ENCODE data around the gene LZTS3.
"Not testable (repeated sequence)": the region's sequence is repeated elsewhere in the genome, so short reads cannot be mapped to it uniquely, and the experiment has no call there.

Gene LZTS3

GRCh38 chr20:3192226-3193015 lies 19.1 kb upstream of the LZTS3 start:
- no peak for DNase-seq (ENCODE audit: low read depth)

- DNase-seq (ENCODE audit: low read depth) = no peak
Measured at GRCh38 chr20:3190681-3191111, 17.3 kb upstream of the LZTS3 start.

- DNase-seq (ENCODE audit: low read depth) = no peak
Measured at GRCh38 chr20:3189561-3190131, 16.3 kb upstream of the LZTS3 start.

GRCh38 chr20:3188823-3189413 lies 15.6 kb upstream of the LZTS3 start:
- DNase-seq (ENCODE audit: low read depth) = no peak

GRCh38 chr20:3187861-3188260 lies 14.5 kb upstream of the LZTS3 start:
- DNase-seq (ENCODE audit: low read depth) = not testable (repeated sequence)

- DNase-seq (ENCODE audit: low read depth) = no peak
Measured at GRCh38 chr20:3183896-3184612, 10.7 kb upstream of the LZTS3 start.

- not testable (repeated sequence) for DNase-seq (ENCODE audit: low read depth)
Measured at GRCh38 chr20:3182429-3182828, 9.1 kb upstream of the LZTS3 start.

- no peak for DNase-seq (ENCODE audit: low read depth)
Measured at GRCh38 chr20:3181270-3181669, 7.9 kb upstream of the LZTS3 start.

GRCh38 chr20:3180319-3180718 lies 7.0 kb upstream of the LZTS3 start:
- no peak for DNase-seq (ENCODE audit: low read depth)

- no peak for DNase-seq (ENCODE audit: low read depth)
Measured at GRCh38 chr20:3177746-3178485, 4.6 kb upstream of the LZTS3 start.

GRCh38 chr20:3175270-3175669 lies 1.9 kb upstream of the LZTS3 start:
- no peak for DNase-seq (ENCODE audit: low read depth)

GRCh38 chr20:3174442-3175261 lies 1.3 kb upstream of the LZTS3 start:
- no peak for DNase-seq (ENCODE audit: low read depth)

GRCh38 chr20:3173610-3174441 lies 477 bp upstream of the LZTS3 start:
- peak; percentile 82 for DNase-seq (ENCODE audit: low read depth)

GRCh38 chr20:3172126-3172932 lies 1.0 kb downstream of the LZTS3 start:
- no peak for DNase-seq (ENCODE audit: low read depth)

- no peak for DNase-seq (ENCODE audit: low read depth)
Measured at GRCh38 chr20:3171391-3172125, 1.8 kb downstream of the LZTS3 start.

- no peak for DNase-seq (ENCODE audit: low read depth)
Measured at GRCh38 chr20:3168829-3169590, 4.3 kb downstream of the LZTS3 start.

GRCh38 chr20:3168079-3168828 lies 5.1 kb downstream of the LZTS3 start:
- DNase-seq (ENCODE audit: low read depth) = no peak

Measured in stimulated activated CD8-positive, alpha-beta memory T cell treated with anti-CD3 and anti-CD28 coated beads, Interleukin-12 subunit alpha, Interleukin-12 subunit beta, amount 100 ng/mL, for 4 hours (primary cell).